ENCODE results near the gene NTHL1.

NTHL1 gene

DNA sequence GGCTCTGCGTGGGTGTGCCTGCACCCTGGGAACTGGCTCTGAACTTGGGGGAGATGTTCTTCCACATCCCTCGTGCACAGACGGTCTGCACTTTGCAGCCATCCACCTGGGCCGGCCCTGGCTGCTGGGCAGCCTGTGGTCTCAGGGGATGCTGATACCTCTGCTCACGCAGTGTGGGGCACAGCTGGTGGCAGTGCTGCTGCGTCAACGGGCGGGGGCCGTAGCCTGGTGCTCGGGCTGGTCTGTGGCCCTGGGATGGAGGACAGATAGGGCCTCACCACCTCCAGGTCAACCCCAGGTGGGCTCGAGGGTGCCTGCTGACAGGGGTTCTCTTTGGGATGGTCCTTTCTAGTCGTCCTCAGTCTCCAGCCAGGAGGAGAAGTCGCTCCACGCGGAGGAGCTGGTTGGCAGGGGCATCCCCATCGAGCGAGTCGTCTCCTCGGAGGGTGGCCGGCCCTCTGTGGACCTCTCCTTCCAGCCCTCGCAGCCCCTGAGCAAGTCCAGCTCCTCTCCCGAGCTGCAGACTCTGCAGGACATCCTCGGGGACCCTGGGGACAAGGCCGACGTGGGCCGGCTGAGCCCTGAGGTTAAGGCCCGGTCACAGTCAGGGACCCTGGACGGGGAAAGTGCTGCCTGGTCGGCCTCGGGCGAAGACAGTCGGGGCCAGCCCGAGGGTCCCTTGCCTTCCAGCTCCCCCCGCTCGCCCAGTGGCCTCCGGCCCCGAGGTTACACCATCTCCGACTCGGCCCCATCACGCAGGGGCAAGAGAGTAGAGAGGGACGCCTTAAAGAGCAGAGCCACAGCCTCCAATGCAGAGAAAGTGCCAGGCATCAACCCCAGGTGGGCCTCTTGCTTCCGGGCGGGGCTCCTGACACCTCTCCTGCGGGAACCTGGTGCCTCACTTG is 36.5 kb upstream of the NTHL1 start:
- H3K4me3 ChIP-seq (ENCODE audit: low read depth, low read length): no peak overlapping the region
- TF ChIP-seq, protein P1, sequence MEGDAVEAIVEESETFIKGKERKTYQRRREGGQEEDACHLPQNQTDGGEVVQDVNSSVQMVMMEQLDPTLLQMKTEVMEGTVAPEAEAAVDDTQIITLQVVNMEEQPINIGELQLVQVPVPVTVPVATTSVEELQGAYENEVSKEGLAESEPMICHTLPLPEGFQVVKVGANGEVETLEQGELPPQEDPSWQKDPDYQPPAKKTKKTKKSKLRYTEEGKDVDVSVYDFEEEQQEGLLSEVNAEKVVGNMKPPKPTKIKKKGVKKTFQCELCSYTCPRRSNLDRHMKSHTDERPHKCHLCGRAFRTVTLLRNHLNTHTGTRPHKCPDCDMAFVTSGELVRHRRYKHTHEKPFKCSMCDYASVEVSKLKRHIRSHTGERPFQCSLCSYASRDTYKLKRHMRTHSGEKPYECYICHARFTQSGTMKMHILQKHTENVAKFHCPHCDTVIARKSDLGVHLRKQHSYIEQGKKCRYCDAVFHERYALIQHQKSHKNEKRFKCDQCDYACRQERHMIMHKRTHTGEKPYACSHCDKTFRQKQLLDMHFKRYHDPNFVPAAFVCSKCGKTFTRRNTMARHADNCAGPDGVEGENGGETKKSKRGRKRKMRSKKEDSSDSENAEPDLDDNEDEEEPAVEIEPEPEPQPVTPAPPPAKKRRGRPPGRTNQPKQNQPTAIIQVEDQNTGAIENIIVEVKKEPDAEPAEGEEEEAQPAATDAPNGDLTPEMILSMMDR (IDR thresholded peaks at IDR 0.05; ENCODE audit: low read depth, low read length, missing control alignments): no peak

DNA sequence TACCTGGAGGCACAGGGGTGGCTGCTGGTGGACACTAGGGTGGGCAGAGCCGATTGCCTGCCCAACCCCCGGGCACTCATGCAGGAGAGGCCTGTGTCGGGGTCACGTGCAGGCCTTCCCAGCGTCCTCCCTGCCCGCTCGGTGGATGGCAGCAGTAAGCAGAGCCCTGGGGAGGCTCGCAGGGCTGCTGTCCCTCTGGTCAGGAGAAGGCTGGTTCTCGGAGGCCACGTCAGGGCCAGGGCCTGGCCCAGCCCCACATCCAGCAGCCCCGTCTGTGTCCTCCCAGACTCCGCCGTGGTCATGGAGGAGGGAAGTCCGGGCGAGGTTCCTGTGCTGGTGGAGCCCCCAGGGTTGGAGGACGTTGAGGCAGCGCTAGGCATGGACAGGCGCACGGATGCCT is 35.8 kb upstream of the NTHL1 start:
- no peak for DNase-seq (ENCODE audit: low read depth)
- TF ChIP-seq, protein P1 (IDR thresholded peaks at IDR 0.05; ENCODE audit: low read depth, low read length, missing control alignments): no peak

More for the DNA sequence above, 36.5 kb upstream of the NTHL1 start:
- no peak for DNase-seq (ENCODE audit: low read depth)

DNA sequence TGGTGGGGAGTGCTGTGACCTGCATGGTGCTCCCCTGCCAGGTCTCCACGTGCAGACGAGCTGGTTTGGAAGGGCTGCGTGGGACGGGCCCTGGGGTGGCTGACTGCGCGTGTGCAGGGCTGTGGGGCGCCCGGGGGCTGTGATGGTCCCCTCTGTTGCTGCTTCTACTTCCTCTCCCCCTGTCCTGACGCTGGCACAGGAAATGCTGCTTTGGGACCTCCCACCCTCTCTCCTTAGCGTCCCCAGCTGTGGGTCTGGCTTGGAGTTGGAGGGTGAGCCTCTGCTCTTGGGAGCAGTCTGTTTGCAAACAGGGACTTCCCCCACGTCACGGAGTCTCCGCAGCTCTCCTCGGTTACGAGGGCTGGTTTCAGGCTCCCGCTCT is 35.3 kb upstream of the NTHL1 start:
- H3K4me3 ChIP-seq (ENCODE audit: low read depth, low read length): no peak overlapping the region
- no peak for DNase-seq (ENCODE audit: low read depth)
- TF ChIP-seq, protein P1 (IDR thresholded peaks at IDR 0.05; ENCODE audit: low read depth, low read length, missing control alignments): no peak

More for the DNA sequence above, 35.8 kb upstream of the NTHL1 start:
- H3K4me3 ChIP-seq (ENCODE audit: low read depth, low read length): no peak overlapping the region

DNA sequence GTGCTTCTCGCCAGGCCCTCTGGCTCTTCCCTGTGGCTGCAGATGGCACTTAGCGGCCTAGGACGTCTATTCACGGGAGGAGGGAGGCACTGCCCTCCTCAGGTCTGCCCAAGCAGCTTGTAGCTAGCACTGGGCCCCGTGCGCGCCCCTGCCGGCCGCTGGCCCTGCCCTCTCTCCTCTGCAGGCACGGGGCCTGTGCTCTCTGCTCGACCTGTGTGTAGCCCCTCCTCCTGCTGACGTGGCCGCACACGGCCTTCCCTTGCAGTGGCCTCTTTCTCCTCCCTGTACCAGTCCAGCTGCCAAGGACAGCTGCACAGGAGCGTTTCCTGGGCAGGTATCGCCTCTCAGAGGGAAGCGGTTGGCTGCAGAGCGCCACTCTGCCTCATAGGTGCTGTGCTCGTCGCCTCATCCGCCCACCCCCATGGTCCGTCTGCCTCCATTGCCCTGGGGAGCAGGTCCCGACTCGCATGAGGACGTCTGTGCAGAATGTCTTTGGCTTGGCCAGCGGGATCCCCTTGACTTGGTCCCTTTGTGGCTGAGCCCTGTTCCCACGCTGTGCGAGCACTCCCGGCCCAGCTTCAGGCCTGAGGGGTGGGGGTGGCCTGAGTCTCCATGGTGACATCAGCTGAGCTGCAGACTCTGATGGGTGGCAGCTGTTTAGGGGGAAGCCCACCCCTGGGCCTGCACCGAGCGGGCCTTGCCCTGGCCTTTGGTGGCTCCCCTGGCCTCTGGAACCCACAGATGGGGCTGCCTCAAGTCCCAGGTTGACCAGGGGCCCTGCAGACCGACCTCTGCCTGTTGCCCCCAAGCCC is 34.7 kb upstream of the NTHL1 start:
- DNase-seq (ENCODE audit: low read depth): no peak
- H3K4me3 ChIP-seq (ENCODE audit: low read depth, low read length): no peak overlapping the region
- TF ChIP-seq, protein P1 (IDR thresholded peaks at IDR 0.05; ENCODE audit: low read depth, low read length, missing control alignments): no peak

DNA sequence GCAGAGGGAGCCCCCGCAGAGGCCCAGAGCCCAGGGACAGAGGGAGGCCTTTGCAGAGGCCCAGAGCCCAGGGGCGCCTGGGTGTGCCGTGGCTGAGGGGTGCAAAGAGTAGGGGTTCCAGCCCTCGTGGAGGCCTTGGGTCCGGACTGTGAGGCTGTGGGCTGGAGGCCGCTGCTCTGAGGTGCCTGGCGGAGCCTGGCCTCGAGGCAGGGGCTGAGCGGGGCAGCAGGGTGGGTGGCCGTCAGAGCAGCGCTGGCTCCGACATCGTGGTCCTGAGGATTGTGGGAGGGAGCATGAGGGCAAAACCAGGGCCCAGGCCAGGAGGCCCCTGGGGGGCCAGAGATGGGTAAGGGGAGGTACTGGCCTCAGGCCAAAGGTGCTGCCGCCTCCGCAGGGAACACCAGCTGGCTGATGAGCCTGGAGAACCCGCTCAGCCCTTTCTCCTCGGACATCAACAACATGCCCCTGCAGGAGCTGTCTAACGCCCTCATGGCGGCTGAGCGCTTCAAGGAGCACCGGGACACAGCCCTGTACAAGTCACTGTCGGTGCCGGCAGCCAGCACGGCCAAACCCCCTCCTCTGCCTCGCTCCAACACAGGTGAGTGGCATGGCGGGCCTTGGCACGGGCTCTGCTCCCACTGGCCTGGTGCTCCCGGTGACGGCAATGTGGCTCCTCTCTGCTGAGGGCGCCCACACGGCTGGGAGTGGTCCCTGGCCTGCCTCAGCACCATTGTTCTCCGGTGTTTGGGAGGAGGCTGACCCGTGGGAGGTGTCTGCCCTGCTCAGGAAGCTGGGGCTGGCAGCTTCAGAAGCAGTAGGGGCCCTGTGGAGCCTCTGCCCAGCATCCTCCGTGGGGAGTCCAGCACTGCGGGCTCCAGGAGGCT is 33.8 kb upstream of the NTHL1 start:
- H3K4me3 ChIP-seq (ENCODE audit: low read depth, low read length): no peak overlapping the region
- DNase-seq (ENCODE audit: low read depth): no peak

DNA sequence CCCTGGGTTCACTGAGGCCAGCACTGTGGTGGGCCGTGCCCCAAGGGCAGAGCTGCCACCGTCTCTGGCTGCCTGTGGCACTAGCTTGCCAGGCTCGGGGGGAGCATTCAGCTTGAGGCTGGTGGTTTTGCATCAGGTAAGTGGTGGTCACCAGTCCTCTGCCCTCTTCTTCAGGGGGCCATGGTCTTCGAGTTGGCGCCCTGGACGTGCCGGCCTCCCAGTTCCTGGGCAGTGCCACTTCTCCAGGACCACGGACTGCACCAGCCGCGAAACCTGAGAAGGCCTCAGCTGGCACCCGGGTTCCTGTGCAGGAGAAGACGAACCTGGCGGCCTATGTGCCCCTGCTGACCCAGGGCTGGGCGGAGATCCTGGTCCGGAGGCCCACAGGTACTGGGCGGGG is 32.4 kb upstream of the NTHL1 start:
- DNase-seq (ENCODE audit: low read depth): no peak
- TF ChIP-seq, protein P1 (IDR thresholded peaks at IDR 0.05; ENCODE audit: low read depth, low read length, missing control alignments): no peak
- no peak overlapping the region for H3K4me3 ChIP-seq (ENCODE audit: low read depth, low read length)

More for the DNA sequence above, 33.8 kb upstream of the NTHL1 start:
- TF ChIP-seq, protein P1 (IDR thresholded peaks at IDR 0.05; ENCODE audit: low read depth, low read length, missing control alignments): no peak

All from GM12864 (cell line).